ENCODE results near the gene UCK2.

- no peak for TF ChIP-seq CTCF (IDR thresholded peaks at IDR 0.05)
- no peak for TF ChIP-seq POLR2A (IDR thresholded peaks at IDR 0.05)
These were observed 13.0 kb downstream of the UCK2 start for GRCh38 chr1:165840423-165840822.

All from adrenal gland (tissue), 5 donors.